GM23338 (cell line): ENCODE measurements around the gene KIF9. TPM values are rescaled to one million over a fixed set of nuclear protein-coding genes. Genes with fewer than 3 reads are reported as not detected.

Experiments used
- ATAC-seq: fragments of 200-7000 bp; cut with Tn5 transposase; 3 replicates; pipeline ENCODE4 v1.9.1; 2020
- DNase-seq: peaks from one replicate; pipeline ENCODE4 v3.0.0-alpha.2; 2015; ENCODE audit warnings: low spot score
- H2AFZ ChIP-seq: fragments of 200-600 bp; sonication (generic); 2 replicates; pipeline ENCODE4 v1.8.0; 2016; ENCODE audit warnings: antibody characterized with exemption, mild to moderate bottlenecking, moderate library complexity
- H3F3A ChIP-seq: fragments of 200-600 bp; sonication (generic); replicated peaks from 2 replicates; pipeline ENCODE4 v1.8.0; 2017; ENCODE audit warnings: antibody characterized with exemption, mixed run types, low read depth
- H3K27ac ChIP-seq: fragments of 200-600 bp; sonication (generic); 2 replicates; pipeline ENCODE4 v1.6.1; 2016; ENCODE audit warnings: low read depth
- H3K27me3 ChIP-seq: fragments of 200-600 bp; sonication (generic); 2 replicates; pipeline ENCODE4 v1.8.0; 2016; ENCODE audit warnings: mild to moderate bottlenecking, mixed run types, moderate library complexity; ENCODE audit not compliant: insufficient read depth
- H3K36me3 ChIP-seq: fragments of 200-600 bp; sonication (generic); 2 replicates; pipeline ENCODE4 v1.8.0; 2016; ENCODE audit warnings: mild to moderate bottlenecking; ENCODE audit not compliant: insufficient read depth
- H3K4me1 ChIP-seq: fragments of 200-600 bp; sonication (generic); 2 replicates; pipeline ENCODE4 v1.8.0; 2016; ENCODE audit warnings: mild to moderate bottlenecking, moderate library complexity; ENCODE audit not compliant: insufficient read depth
- H3K4me2 ChIP-seq: fragments of 200-600 bp; sonication (generic); 2 replicates; pipeline ENCODE4 v1.7.1; 2017; ENCODE audit warnings: mixed run types
- H3K4me3 ChIP-seq: fragments of 200-600 bp; sonication (generic); 2 replicates; pipeline ENCODE4 v1.6.1; 2016; ENCODE audit warnings: mixed run types
- H3K79me2 ChIP-seq: fragments of 200-600 bp; sonication (generic); replicated peaks from 2 replicates; pipeline ENCODE4 v1.8.0; 2017; ENCODE audit warnings: mild to moderate bottlenecking; ENCODE audit not compliant: insufficient read depth
- H3K9me2 ChIP-seq: fragments of 200-600 bp; sonication (generic); 2 replicates; pipeline ENCODE4 v1.8.0; 2017; ENCODE audit not compliant: insufficient read depth
- H4K20me1 ChIP-seq: fragments of 200-600 bp; sonication (generic); replicated peaks from 2 replicates; pipeline ENCODE4 v1.8.0; 2017; ENCODE audit warnings: mild to moderate bottlenecking; ENCODE audit not compliant: insufficient read depth
- H3K27ac Mint-ChIP-seq: 2 replicates; pipeline ENCODE4 v1.8.0; 2020; ENCODE audit warnings: inconsistent platforms, mild to moderate bottlenecking, moderate library complexity, mixed read lengths
- H3K27me3 Mint-ChIP-seq: 3 replicates; pipeline ENCODE4 v1.8.0; 2022; ENCODE audit warnings: low read depth, mild to moderate bottlenecking, moderate library complexity, mixed read lengths, inconsistent platforms; ENCODE audit not compliant: insufficient read depth, poor library complexity
- H3K36me3 Mint-ChIP-seq: 3 replicates; pipeline ENCODE4 v1.8.0; 2021; ENCODE audit warnings: low read depth, mild to moderate bottlenecking, inconsistent platforms, moderate library complexity, mixed read lengths
- H3K4me1 Mint-ChIP-seq: 3 replicates; pipeline ENCODE4 v1.8.0; 2020; ENCODE audit warnings: mild to moderate bottlenecking, inconsistent platforms, mixed read lengths
- H3K4me3 Mint-ChIP-seq: 3 replicates; pipeline ENCODE4 v1.8.0; 2021; ENCODE audit warnings: moderate library complexity, mild to moderate bottlenecking, inconsistent platforms, mixed read lengths
- H3K9me3 Mint-ChIP-seq: 3 replicates; pipeline ENCODE4 v1.8.0; 2020; ENCODE audit warnings: moderate library complexity, mild to moderate bottlenecking, inconsistent platforms, mixed read lengths
- CREB1 ChIP-seq: fragments of 250-450 bp; sonication (Bioruptor Pico); IDR thresholded peaks from 2 replicates; pipeline ENCODE4 v1.5.0; 2020; ENCODE audit warnings: low read depth, mild to moderate bottlenecking, moderate library complexity
- ETS1 ChIP-seq: IDR thresholded peaks from 2 replicates; pipeline ENCODE4 v1.6.1; 2016; ENCODE audit warnings: antibody characterized with exemption
- EZH2 ChIP-seq: fragments of 200-600 bp; sonication (generic); IDR thresholded peaks from one replicate; pipeline ENCODE4 v1.8.0; 2017; ENCODE audit warnings: antibody characterized with exemption, mild to moderate bottlenecking, low read depth; ENCODE audit not compliant: unreplicated experiment
- EZH2phosphoT487 ChIP-seq: fragments of 200-600 bp; sonication (generic); IDR thresholded peaks from one replicate; pipeline ENCODE4 v1.8.1; 2018; ENCODE audit warnings: antibody characterized with exemption; ENCODE audit not compliant: unreplicated experiment
- JUNB ChIP-seq: IDR thresholded peaks from one replicate; pipeline ENCODE4 v1.6.1; 2016; ENCODE audit warnings: antibody characterized with exemption; ENCODE audit not compliant: unreplicated experiment
- NANOG ChIP-seq: IDR thresholded peaks from 2 replicates; pipeline ENCODE4 v1.6.1; 2016; ENCODE audit warnings: antibody characterized with exemption, borderline replicate concordance
- STAT1 ChIP-seq: IDR thresholded peaks from one replicate; pipeline ENCODE4 v1.6.1; 2016; ENCODE audit warnings: antibody characterized with exemption; ENCODE audit not compliant: unreplicated experiment
- ZNF331 ChIP-seq: fragments of 250-450 bp; sonication (Bioruptor Pico); IDR thresholded peaks from 2 replicates; pipeline ENCODE4 v1.5.0; 2020; ENCODE audit warnings: low read depth, mild to moderate bottlenecking, moderate library complexity
- ZNF462 ChIP-seq: fragments of 250-450 bp; sonication (Bioruptor Pico); IDR thresholded peaks from 2 replicates; pipeline ENCODE4 v1.5.0; 2020; ENCODE audit warnings: mild to moderate bottlenecking, moderate library complexity
- polyA plus RNA-seq: library from polyadenylated mRNA; unstranded; fragments of >200 nt; fragmentation: Nextera tagmentation; extraction: Ambion mirVana; gene quantifications from 2 replicates; pipeline ENCODE4 v1.2.1, GENCODE V29; 2016
- total RNA-seq: library from RNA; depleted of rRNA; stranded (reverse); fragments of >200 nt; shearing (Covaris generic); gene quantifications from 2 replicates; pipeline ENCODE4 v1.2.3, GENCODE V29; 2014

Gene KIF9
- total and polyA plus RNA-seq, 2 experiments from 2014 or later = 12.6 to 14.0 TPM

GRCh38 chr3:47194994-47195393 is 87.6 kb downstream of the KIF9 start:
- Histone ChIP-seq H3K4me1 (no peaks in the 10 kb centered on the region), H2AFZ (no peak overlapping the region), H3K27me3 (no peaks in the 10 kb centered on the region), H3K27ac (no peak overlapping the region), H3K4me3 (no peak overlapping the region), H3K9me2 (no peaks in the 10 kb centered on the region), H3F3A (no peaks in the 10 kb centered on the region), H3K4me2 (no peak overlapping the region), H4K20me1 (no peaks in the 10 kb centered on the region), H3K36me3 (no peaks in the 10 kb centered on the region), H3K79me2 (no peaks in the 10 kb centered on the region)
- no peaks in the 10 kb centered on the region for H3K4me1 Mint-ChIP-seq
- no peak for DNase-seq
- H3K9me3 Mint-ChIP-seq = no peaks in the 10 kb centered on the region
- peaks cover 3% of the 10 kb centered on the region; the same call in 1 of the 3 replicates for H3K36me3 Mint-ChIP-seq
- no peak overlapping the region for H3K27ac Mint-ChIP-seq
- TF ChIP-seq EZH2phosphoT487 (no peak), ZNF331 (no peak), ETS1 (no peak), CREB1 (CRISPR knock-in tag) (no peak), EZH2 (no peak)
- no peak overlapping the region for H3K4me3 Mint-ChIP-seq
- no peak for ATAC-seq
- no peaks in the 10 kb centered on the region for H3K27me3 Mint-ChIP-seq

GRCh38 chr3:47193871-47194859 is 88.4 kb downstream of the KIF9 start:
- Mint-ChIP-seq H3K27me3 (no peaks in the 10 kb centered on the region), H3K9me3 (no peaks in the 10 kb centered on the region), H3K27ac (no peak overlapping the region), H3K4me1 (no peaks in the 10 kb centered on the region), H3K36me3 (peaks cover 3% of the 10 kb centered on the region; the same call in 1 of the 3 replicates), H3K4me3 (no peak overlapping the region)
- no peak overlapping the region for H3K4me2 ChIP-seq
- no peak overlapping the region for H3K4me3 ChIP-seq
- H2AFZ ChIP-seq = no peak overlapping the region
- no peak for DNase-seq
- ATAC-seq = no peak
- no peaks in the 10 kb centered on the region for H3K27me3 ChIP-seq
- no peaks in the 10 kb centered on the region for H4K20me1 ChIP-seq
- no peaks in the 10 kb centered on the region for H3F3A ChIP-seq
- no peaks in the 10 kb centered on the region for H3K36me3 ChIP-seq
- no peak overlapping the region for H3K27ac ChIP-seq
- no peaks in the 10 kb centered on the region for H3K4me1 ChIP-seq
- TF ChIP-seq NANOG = no peak
- no peak for TF ChIP-seq EZH2phosphoT487
- no peak for TF ChIP-seq JUNB
- TF ChIP-seq ZNF462 = no peak
- TF ChIP-seq ETS1 = no peak
- TF ChIP-seq STAT1 = no peak
- TF ChIP-seq EZH2 = no peak
- no peak for TF ChIP-seq CREB1 (CRISPR knock-in tag)
- no peaks in the 10 kb centered on the region for H3K79me2 ChIP-seq
- no peaks in the 10 kb centered on the region for H3K9me2 ChIP-seq
